Upper lobe of left lung (tissue), 4 donors: ENCODE measurements around the gene ZBTB40.

Experiments used
- CTCF ChIP-seq, 6 experiments: fragments of 450-650 bp in 4 of 6; fragments of 200-600 bp in 2 of 6; sonication (generic) in 2 of 6; IDR thresholded peaks; one replicate each; pipeline ENCODE4 v1.5.1; 2016 to 2019; ENCODE audit warnings: antibody characterized with exemption in 6 of 6
- EP300 ChIP-seq, 4 donors: sonication (generic); formaldehyde crosslinking; IDR thresholded peaks; one replicate each; pipeline ENCODE4 v1.5.1; 2017; ENCODE audit warnings: antibody characterized with exemption in 4 of 4, control low read depth in 2 of 4
- POLR2A ChIP-seq, 4 donors: fragments of 450-650 bp; IDR thresholded peaks; one replicate each; pipeline ENCODE4 v1.5.1; 2016 to 2017; ENCODE audit warnings: antibody characterized with exemption in 4 of 4, mild to moderate bottlenecking in 2 of 4

GRCh38 chr1:22547818-22548462, 96.3 kb downstream of the ZBTB40 start:
- TF ChIP-seq CTCF (IDR thresholded peaks at IDR 0.05): no peak
- no peak for TF ChIP-seq EP300 (IDR thresholded peaks at IDR 0.05)
- no peak for TF ChIP-seq POLR2A (IDR thresholded peaks at IDR 0.05)
